Heart left ventricle (tissue), 16 donors: Measurements from ENCODE around the gene RNF169. TPM values are rescaled to one million over a fixed set of nuclear protein-coding genes. Genes with fewer than 3 reads are reported as not detected.

Experiments used
- ATAC-seq, 4 donors: fragments of 200-7000 bp; cut with Tn5 transposase; one replicate each; pipeline ENCODE4 v1.9.1; 2020 to 2022; ENCODE audit warnings: moderate library complexity in 4 of 4, mild to moderate bottlenecking in 3 of 4, moderate number of reproducible peaks in 1 of 4
- DNase-seq, 5 donors: peaks; one replicate each; pipeline ENCODE4 v3.0.0-alpha.2; 2020
- H3K27ac ChIP-seq, 12 donors: fragments of 200-600 bp; sonication (generic) in 4 of 12; one replicate each; pipeline versions ENCODE4 v1.5.0 to v1.8.0; 2016 to 2022; ENCODE audit warnings: mild to moderate bottlenecking in 2 of 12
- H3K27me3 ChIP-seq, 9 donors: fragments of 200-600 bp; sonication (generic) in 2 of 9; one replicate each; pipeline versions ENCODE4 v1.5.1 to v1.8.0; 2016 to 2022; ENCODE audit warnings: mild to moderate bottlenecking in 3 of 9
- H3K36me3 ChIP-seq, 9 donors: fragments of 200-600 bp; sonication (generic) in 2 of 9; one replicate each; pipeline versions ENCODE4 v1.5.0 to v1.8.0; 2018 to 2022; ENCODE audit warnings: mild to moderate bottlenecking in 2 of 9
- H3K4me1 ChIP-seq, 12 donors: fragments of 200-600 bp; sonication (generic) in 4 of 12; one replicate each; pipeline versions ENCODE4 v1.5.0 to v1.8.0; 2016 to 2022; ENCODE audit warnings: mild to moderate bottlenecking in 3 of 12
- H3K4me3 ChIP-seq, 12 donors: fragments of 200-600 bp; sonication (generic) in 4 of 12; one replicate each; pipeline versions ENCODE4 v1.5.0 to v1.8.0; 2017 to 2022; ENCODE audit warnings: mild to moderate bottlenecking in 9 of 12, moderate library complexity in 4 of 12
- H3K9me3 ChIP-seq, 12 donors: fragments of 200-600 bp; sonication (generic) in 4 of 12; one replicate each; pipeline versions ENCODE4 v1.5.0 to v1.8.0; 2016 to 2022; ENCODE audit warnings: mild to moderate bottlenecking in 1 of 12
- POLR2A ChIP-seq, 2 donors: fragments of 450-650 bp; IDR thresholded peaks; one replicate each; pipeline ENCODE4 v1.6.1; 2017; ENCODE audit warnings: antibody characterized with exemption in 2 of 2, mild to moderate bottlenecking in 2 of 2, moderate library complexity in 2 of 2
- WGBS, 4 donors: extraction: QIAGEN DNeasy Blood & Tissue Kit in 2 of 4; methylation state at CpG; one replicate each; pipeline versions ENCODE4 v1.1.5 to v1.1.7; 2013 to 2018; 5-methylcytosine and 5-hydroxymethylcytosine counted together
- intact Hi-C, 10 donors: fragments of 100-400 bp; cut with DNase I; formaldehyde crosslinking; loops; one replicate each; pipeline versions ENCODE4 v1.11.1 to v1.14.2; 2022
- polyA plus RNA-seq, 2 donors: library from polyadenylated mRNA; stranded (reverse); fragments of 200-250 nt; gene quantifications; one replicate each; pipeline ENCODE4 v1.2.3, GENCODE V29; 2013
- total RNA-seq, 9 donors: library from RNA; depleted of rRNA in 2 of 9; stranded (reverse); fragments of >200 nt in 2 of 9; fragmentation: NEBNext Ultra II Directional in 3 of 9; extraction: Animal tissue kit (Norgen Biotek cat#: 25700) in 3 of 9; gene quantifications; one replicate each; pipeline versions ENCODE4 v1.1.0 to v1.2.4, GENCODE V29; 2016 to 2023
- TF ChIP-seq, protein P1 (sequence below), 12 donors: fragments of 200-600 bp; sonication (generic) in 4 of 12; IDR thresholded peaks; one replicate each; pipeline versions ENCODE4 v1.5.0 to v1.8.0; 2018 to 2022; ENCODE audit warnings: antibody characterized with exemption in 12 of 12, mild to moderate bottlenecking in 5 of 12
- donor health status: ischemic (EF 13 %, LVEDD 7.1; RV severe dilation, severe dysfunction).
- donor health status: healthy with polysubstance abuse.
- donor health status: DM: no; HTN: yes; CAD: no.
- donor health status: DM: no; HTN: no; CAD: no.
- donor health status: ischemic (EF 25% LVEDD 6.9; RV normal size, moderate dysfunction).
- donor health status: ischemic (EF 25% LVEDD 5.7; RV mildly dilated, moderate dysfunction).
- donor health status: healthy.
- donor health status: DM: yes; HTN: yes; CAD: no.
- donor health status: ischemic (EF 35%, LVEDD 5.7; RV mildly dilated, moderate dysfunction).
- donor health status: nonischemic (EF 11% LVEDD 7.7; RV severe dilation, severe dysfunction).
- donor health status: DM: yes; HTN: yes; CAD: no.
- donor health status: PGD.
- donor health status: ischemic (EF 29% LVEDD 5.4; RV normal size, mild dysfunction).
- donor health status: nonischemic (EF 23%, LVEDD 6.1; RV moderate dilation, normal function).

RNF169 gene
- total and polyA plus RNA-seq, 11 donors = 1.6 to 16.1 (median 10.7) TPM

DNA sequence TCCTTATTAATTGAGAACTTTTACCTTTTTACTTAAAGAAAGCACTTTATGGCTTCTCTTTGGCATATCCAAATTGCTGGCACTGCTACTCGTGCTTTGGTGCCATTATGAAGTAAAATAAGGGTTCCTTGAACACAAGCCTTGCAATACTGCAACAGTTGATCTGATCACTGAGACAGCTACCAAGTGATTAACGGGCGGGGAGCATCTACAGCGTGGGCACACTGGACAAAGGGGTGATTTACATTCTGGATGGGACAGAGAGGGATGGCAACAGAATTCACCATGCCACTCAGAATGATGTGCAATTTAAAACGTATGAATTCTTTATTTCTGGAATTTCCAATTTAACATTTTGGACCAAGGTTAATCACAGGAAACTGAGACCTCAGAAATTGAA, 25.1 kb upstream of the RNF169 start:
- 82 to 90% (median 85%) methylated on average over 5 of the region's 5 CpGs for WGBS, 4 donors
- Histone ChIP-seq H3K4me3 (no peak overlapping the region), H3K4me1 (peaks cover 0 to 33% (median 21%) of the 10 kb centered on the region in 12 donors), H3K9me3 (no peaks in the 10 kb centered on the region), H3K36me3 (no peaks in the 10 kb centered on the region), H3K27ac (peak overlapping the region in 1 of 12 donors; percentile 89), H3K27me3 (peaks cover 0 to 4% (median 0%) of the 10 kb centered on the region in 9 donors)
- TF ChIP-seq, protein P1, sequence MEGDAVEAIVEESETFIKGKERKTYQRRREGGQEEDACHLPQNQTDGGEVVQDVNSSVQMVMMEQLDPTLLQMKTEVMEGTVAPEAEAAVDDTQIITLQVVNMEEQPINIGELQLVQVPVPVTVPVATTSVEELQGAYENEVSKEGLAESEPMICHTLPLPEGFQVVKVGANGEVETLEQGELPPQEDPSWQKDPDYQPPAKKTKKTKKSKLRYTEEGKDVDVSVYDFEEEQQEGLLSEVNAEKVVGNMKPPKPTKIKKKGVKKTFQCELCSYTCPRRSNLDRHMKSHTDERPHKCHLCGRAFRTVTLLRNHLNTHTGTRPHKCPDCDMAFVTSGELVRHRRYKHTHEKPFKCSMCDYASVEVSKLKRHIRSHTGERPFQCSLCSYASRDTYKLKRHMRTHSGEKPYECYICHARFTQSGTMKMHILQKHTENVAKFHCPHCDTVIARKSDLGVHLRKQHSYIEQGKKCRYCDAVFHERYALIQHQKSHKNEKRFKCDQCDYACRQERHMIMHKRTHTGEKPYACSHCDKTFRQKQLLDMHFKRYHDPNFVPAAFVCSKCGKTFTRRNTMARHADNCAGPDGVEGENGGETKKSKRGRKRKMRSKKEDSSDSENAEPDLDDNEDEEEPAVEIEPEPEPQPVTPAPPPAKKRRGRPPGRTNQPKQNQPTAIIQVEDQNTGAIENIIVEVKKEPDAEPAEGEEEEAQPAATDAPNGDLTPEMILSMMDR (IDR thresholded peaks at IDR 0.05) = no peak
- TF ChIP-seq POLR2A (IDR thresholded peaks at IDR 0.05) = no peak
- intact Hi-C loops = loop anchor here in 2 of 10 donors (5.0 to 10.0 kb wide), 3 partner anchors 49 to 109 kb away; no protein-coding TSS in a partner anchor
- ATAC-seq = no peak
- DNase-seq = no peak

DNA sequence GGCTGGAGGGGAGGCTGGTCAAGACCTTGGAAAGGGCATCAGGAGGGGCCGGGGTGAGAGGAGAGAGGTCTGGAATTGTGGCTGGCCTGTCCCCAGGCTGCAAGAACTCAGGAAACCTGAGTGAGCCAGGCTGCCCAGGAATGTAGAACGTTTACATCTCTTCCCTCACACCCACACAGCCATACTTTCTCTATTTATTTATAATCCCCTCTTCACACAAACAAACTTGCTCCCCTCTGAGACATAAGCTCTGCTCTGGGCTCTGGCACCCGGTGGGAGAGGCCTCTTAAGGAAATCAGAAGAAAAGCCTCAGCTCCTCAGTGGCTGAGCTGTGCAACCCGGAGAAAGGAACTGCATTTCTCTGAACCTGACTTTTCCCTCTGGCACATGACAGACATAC, 22.9 kb upstream of the RNF169 start:
- TF ChIP-seq, protein P1 (IDR thresholded peaks at IDR 0.05) = no peak
- no peak for TF ChIP-seq POLR2A (IDR thresholded peaks at IDR 0.05)
- intact Hi-C loops = loop anchor here in 9 of 10 donors (1.0 to 10.0 kb wide), 11 partner anchors 21 to 273 kb away; no protein-coding TSS in a partner anchor
- H3K36me3 ChIP-seq = no peaks in the 10 kb centered on the region
- WGBS, 4 donors = 48 to 58% (median 54%) methylated on average over 4 of the region's 4 CpGs
- DNase-seq (no peak), ATAC-seq (peak in 1 of 4 donors; percentile 19)
- no peaks in the 10 kb centered on the region for H3K9me3 ChIP-seq
- H3K4me3 ChIP-seq = no peak overlapping the region
- H3K4me1 ChIP-seq = peaks cover 0 to 27% (median 16%) of the 10 kb centered on the region in 12 donors
- peaks cover 0 to 24% (median 5%) of the 10 kb centered on the region in 9 donors for H3K27me3 ChIP-seq
- peak overlapping the region in 5 of 12 donors; percentile 27 to 72 (median 37) for H3K27ac ChIP-seq

DNA sequence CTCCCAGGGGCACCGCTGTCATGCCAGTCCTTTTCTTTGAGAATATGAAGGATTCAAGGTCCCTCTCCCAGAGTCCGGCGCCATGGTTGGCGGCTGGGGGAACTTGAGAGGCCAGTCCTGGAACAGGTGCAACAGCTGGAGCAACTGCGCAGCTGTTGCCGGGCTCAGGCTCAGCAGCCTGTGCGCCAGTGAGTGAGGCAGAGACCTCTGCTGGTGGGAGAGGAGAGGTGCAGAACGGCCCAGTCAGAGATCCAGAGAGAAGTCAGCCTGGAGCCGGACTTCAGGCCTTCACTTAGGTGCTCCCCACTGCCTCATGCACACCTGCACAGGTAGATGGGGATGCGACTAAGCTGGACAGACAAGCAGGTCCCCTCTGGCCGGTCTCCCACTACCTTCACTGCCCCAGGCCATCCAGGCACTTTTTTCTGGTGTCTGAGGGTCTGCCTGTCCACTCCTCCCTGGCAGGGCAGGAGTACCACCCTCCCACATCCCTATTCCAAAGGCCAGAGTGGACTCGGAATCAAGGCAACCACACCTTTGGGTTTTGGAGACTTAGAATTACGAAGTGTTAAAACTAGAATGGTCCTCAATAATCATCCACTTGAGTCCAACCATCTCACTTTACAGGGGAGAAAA, 22.0 kb upstream of the RNF169 start:
- Histone ChIP-seq H3K9me3 (no peaks in the 10 kb centered on the region), H3K4me1 (peaks cover 0 to 22% (median 11%) of the 10 kb centered on the region in 12 donors), H3K27ac (peak overlapping the region in 1 of 12 donors; percentile 72), H3K4me3 (no peak overlapping the region), H3K27me3 (peaks cover 4 to 31% (median 11%) of the 10 kb centered on the region in 9 donors), H3K36me3 (no peaks in the 10 kb centered on the region)
- no peak for TF ChIP-seq POLR2A (IDR thresholded peaks at IDR 0.05)
- TF ChIP-seq, protein P1 (IDR thresholded peaks at IDR 0.05) = peak; percentile 78 to 95 (median 91)
- WGBS, 4 donors = 9 to 12% (median 11%) methylated on average over 9 to 13 of the region's 13 CpGs
- intact Hi-C loops = loop anchor here in 9 of 10 donors (1.0 to 10.0 kb wide), 11 partner anchors 22 to 274 kb away; no protein-coding TSS in a partner anchor
- ATAC-seq (peak; percentile 81 to 94 (median 90)), DNase-seq (peak; percentile 68 to 82 (median 79))

DNA sequence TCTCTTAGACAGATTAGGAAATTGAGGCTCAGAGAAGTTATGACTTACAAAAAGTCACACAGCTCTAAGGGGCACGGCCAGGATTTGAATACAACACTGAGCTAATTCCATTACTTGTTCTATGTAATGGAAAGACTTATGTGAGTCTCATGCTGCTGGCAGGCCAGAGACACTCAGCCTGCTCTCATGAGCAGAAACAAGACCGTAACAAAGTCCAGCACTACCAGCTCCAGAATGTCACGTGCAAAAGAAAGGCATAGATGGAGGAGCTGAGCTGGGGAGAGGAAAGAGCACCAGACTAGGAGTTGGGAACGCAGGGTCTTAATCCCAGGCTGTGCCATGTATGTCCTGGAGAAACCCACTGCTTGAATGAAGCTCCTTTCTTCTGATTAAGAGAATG, 19.3 kb upstream of the RNF169 start:
- TF ChIP-seq POLR2A (IDR thresholded peaks at IDR 0.05) = no peak
- TF ChIP-seq, protein P1 (IDR thresholded peaks at IDR 0.05) = no peak
- H3K27ac ChIP-seq = peak overlapping the region in 1 of 12 donors; percentile 55
- DNase-seq (no peak), ATAC-seq (no peak)
- H3K9me3 ChIP-seq = no peaks in the 10 kb centered on the region
- no peak overlapping the region for H3K4me3 ChIP-seq
- no peaks in the 10 kb centered on the region for H3K36me3 ChIP-seq
- peaks cover 0 to 22% (median 12%) of the 10 kb centered on the region in 12 donors for H3K4me1 ChIP-seq
- WGBS, 4 donors = 77 to 82% (median 79%) methylated on average over 4 of the region's 4 CpGs
- peaks cover 4 to 58% (median 23%) of the 10 kb centered on the region in 9 donors for H3K27me3 ChIP-seq
- intact Hi-C loops = loop anchor here in 8 of 10 donors (5.0 to 10.0 kb wide), 7 partner anchors 55 to 277 kb away; no protein-coding TSS in a partner anchor
